Measurements from ENCODE around the gene DNAL1.
"Not testable (repeated sequence)": the region's sequence is repeated elsewhere in the genome, so short reads cannot be mapped to it uniquely, and the experiment has no call there.

Gene DNAL1, protein sequence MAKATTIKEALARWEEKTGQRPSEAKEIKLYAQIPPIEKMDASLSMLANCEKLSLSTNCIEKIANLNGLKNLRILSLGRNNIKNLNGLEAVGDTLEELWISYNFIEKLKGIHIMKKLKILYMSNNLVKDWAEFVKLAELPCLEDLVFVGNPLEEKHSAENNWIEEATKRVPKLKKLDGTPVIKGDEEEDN

DNA sequence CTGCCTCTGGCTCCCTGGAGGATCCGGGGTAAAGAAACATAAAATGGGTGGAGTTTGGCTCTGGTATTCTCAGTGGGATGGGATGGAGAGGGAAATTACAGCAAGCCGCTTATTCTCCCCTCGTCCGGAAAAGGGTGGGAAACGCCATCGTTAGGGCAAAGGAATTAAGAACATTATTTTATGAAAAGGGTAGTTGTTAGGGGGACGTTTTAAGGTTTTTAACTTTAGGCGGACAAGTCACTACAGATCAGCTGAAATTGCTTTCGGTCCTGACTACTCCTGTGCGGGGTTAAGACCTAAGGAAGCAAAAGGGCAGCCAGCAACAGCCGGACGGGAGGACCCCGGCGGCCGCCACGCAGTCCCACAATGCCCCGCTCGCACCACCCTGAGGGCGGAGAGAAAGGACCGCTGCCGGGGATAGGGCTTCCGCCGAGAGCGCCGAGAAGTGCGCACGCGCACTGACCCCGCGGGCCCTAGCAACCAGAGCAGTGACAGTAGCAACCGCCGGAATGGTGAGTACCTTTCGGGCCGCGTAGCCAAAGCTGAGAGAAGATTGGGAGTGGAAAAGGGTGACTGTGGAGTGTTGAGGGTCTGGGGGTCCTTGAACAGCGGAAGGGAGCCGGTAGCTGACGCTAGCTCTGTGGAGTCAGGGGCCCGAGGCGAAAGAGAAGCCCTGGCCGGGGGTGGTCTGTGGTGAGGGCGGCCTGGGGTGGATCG lies at the start of gene DNAL1:
TSS of gene DNAL1 (plus strand) at position 456 of the 717 bp plus-strand sequence. CDS start at position 510, 54 bp downstream.
- ATAC-seq = peak; percentile 100
- DNase-seq = peak; percentile 93

DNA sequence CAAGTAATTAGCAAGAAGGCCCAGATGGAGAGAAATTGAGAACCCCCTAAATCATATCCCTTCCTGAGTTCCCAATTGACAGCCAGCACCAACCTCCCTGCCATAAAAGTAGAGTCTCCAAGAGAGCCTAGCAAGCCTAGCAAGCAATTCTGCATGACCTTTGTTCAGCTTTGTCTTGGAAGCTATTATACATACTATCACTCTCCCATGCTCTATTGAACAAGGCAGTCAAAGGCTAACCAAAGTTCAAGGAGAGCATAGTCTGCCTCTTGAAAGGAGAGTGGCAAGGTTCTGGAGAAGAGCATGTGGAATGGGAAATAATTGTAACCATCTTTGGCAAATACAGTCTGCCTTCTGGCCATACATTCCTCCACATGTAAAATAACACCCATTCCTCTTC lies 45.3 kb upstream of the DNAL1 start:
- ATAC-seq (no peak), DNase-seq (no peak)

DNA sequence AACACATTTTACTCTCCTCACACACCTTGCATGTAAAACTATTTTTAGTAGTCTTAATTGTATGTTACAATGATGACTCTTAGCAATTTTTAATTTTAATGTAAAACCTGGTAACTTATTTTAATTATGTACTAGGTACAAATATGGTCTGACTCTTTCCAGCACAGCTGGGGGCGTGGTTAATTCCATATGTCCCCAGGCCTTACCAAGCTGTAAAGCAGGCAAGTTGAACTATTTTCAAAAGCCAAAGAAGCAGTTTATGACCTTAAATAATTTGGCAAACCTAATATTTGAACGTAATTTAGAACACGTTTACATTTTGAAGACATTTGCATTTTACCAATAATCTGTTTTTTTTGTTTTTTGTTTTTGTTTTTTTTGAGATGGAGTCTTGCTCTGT lies 41.8 kb upstream of the DNAL1 start:
- no peak for DNase-seq
- no peak for ATAC-seq

DNA sequence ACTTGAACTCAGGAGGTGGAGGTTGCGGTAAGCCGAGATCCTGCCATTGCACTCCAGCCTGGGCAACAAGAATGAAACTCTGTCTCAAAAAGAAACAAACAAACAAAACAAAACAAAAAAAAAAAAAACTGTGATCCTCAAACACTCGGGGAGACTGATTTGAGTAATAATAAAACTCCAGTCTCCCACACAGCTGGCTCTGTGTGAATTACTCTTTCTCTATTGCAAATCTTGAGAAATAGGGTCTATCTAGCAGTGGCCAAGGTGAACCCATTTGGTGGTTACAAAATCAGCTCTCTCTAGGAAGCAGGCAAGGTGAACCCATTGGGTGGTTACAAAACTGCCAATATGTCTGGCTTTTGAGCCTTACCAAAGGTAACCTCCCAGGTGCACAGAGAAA lies 38.5 kb upstream of the DNAL1 start:
- DNase-seq (no peak), ATAC-seq (no peak)

DNA sequence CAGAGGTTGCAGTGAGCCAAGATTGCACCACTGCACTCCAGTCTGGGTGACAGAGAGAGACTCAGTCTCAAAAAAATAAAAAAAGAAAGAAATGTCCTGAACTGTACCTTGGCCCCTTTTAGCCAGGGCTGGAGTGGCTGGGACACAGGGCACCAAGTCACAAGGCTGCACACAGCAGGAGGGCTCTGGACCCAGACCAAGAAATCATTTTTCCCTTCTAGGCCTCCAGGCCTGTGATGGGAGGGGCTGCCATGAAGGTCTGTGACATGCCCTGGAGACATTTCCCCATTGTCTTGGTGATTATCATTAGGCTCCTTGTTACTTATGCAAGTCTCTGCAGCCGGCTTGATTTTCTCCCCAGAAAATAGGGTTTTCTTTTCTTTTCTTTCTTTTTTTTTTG lies 37.5 kb upstream of the DNAL1 start:
- ATAC-seq (no peak), DNase-seq (no peak)

DNA sequence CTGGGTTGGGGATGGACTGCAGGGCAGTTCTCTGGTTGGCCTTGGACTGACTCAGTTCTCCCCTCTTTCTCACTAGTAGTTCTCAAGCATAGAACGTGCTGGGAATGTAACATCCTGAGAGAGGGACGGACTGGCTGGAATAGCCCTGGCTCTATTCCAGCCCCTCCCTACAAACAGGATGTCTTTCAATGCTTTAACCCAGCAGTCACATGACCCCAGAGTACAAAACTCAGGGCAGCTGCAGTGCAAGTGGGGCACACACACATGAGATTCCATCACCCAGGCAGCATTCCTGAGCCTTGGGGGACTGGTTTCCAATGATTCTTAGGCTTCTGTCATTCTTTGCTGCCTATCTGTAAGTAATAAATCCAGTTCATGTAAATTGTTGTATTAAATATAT lies 34.1 kb upstream of the DNAL1 start:
- no peak for DNase-seq
- ATAC-seq = no peak

DNA sequence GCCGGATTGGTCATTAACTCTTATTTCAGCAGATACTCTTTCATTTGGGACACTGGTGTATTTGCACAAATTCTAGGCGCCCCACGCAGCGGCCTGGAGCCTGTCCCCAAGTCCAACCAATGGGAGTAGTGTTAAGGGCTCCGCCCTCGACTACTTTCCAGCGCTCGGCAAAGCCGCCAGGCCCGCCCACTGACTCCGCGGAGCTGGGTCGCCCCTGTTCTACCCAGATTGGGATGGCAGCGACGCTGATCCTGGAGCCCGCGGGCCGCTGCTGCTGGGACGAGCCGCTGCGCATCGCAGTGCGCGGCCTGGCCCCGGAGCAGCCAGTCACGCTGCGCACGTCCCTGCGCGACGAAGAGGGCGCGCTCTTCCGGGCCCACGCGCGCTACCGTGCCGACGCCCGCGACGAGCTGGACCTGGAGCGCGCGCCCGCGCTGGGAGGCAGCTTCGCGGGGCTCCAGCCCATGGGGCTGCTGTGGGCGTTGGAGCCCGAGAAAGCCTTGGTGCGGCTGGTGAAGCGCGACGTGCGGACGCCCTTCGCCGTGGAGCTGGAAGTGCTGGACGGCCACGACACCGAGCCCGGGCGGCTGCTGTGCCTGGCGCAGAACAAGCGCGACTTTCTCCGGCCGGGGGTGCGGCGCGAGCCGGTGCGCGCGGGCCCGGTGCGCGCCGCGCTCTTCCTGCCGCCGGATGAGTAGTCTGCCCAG lies 32.3 kb upstream of the DNAL1 start, which contains the start of gene ACOT6:
TSS of gene ACOT6 (plus strand) at position 179 of the 707 bp plus-strand sequence. CDS start at position 234, 55 bp downstream.
- ATAC-seq (peak; percentile 95), DNase-seq (peak; percentile 76)

DNA sequence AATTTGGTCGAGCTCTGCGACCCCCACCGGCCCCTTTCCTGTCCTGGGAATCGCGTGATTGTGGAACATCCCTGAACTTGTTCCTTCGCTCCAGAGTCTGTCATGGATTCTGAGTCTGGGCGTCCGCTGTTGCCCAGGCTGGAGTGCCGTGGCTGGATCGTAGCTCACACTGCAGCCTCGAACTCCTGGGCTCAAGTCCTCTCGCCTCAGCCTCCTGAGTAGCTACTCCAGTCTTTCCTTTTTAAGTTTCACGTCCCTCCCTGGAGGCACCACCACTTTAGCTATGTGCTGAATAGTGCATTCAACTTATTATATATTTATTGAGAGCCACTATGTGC lies 31.8 kb upstream of the DNAL1 start:
- no peak for ATAC-seq

DNA sequence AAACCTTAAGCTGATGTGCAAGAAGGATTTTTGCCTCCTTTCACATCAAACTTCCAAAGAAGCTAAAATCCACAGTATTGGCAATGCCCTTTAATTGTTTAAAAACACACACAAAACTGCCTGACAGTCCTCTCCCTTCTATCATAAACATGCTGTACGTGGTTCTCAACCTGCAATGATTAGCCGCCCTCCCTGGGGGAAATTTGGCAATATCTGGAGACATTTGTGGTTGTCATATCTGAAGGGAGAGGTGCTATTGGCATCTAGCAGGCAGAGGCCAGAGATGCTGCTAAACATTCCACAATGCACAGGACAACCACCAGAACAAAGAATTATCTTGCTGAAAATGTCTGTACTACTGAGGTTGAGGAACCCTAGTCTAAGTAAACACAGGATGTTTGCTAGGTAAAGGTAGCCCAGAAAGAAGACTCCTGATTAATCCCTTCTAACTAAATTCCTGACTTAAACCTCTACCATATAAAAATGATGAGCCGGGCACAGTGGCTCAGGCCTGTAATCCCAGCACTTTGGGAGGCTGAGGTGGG lies 31.3 kb upstream of the DNAL1 start:
- DNase-seq = no peak
- no peak for ATAC-seq

More for the DNA sequence above, 31.8 kb upstream of the DNAL1 start:
- no peak for DNase-seq

DNA sequence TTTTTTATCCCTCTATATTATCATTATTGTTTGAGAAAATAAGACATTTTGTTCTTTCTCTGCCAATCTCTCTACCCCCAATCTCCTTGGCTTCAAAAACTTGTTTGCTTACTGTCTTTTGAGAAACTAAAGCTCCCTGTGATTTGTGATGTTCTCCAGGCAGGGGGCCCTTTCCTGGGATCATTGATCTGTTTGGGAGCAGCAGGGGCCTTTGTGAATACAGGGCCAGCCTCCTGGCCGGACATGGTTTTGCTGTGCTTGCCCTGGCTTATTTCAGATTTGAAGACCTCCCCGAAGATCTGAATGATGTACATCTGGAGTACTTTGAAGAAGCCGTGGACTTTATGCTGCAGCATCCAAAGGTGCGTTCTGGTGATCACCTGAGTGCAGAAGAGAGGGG lies 28.0 kb upstream of the DNAL1 start:
- ATAC-seq = no peak
- DNase-seq = no peak

DNA sequence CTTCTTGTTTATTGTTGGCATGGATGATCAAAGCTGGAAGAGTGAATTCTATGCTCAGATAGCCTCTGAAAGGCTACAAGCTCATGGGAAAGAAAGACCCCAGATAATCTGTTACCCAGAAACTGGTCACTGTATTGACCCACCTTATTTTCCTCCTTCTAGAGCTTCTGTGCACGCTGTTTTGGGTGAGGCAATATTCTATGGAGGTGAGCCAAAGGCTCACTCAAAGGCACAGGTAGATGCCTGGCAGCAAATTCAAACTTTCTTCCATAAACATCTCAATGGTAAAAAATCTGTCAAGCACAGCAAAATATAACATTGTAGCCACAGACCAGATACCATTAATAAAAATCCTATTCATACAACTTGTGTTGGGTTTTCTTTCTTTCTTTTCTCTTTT lies 25.3 kb upstream of the DNAL1 start:
- DNase-seq (no peak), ATAC-seq (no peak)

DNA sequence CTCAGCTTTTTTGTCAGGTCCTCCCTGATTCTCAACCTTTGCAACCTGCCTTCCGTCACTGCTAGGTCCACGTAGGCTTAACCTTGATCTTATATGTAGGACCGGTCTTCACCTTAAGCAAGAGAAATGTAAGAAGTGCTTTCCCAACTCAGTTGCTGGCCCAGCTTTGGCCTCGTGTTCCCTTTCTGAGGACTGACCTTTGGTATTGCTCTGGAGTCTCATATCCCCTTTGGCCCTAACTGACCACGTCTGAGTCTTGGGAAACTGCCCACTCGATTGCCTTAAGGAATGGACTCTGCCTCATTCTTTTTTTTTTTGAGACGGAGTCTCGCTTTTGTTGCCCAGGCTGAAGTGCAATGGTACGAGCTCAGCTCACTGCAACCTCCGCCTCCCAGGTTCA lies 24.5 kb upstream of the DNAL1 start:
- ATAC-seq (no peak), DNase-seq (no peak)

DNA sequence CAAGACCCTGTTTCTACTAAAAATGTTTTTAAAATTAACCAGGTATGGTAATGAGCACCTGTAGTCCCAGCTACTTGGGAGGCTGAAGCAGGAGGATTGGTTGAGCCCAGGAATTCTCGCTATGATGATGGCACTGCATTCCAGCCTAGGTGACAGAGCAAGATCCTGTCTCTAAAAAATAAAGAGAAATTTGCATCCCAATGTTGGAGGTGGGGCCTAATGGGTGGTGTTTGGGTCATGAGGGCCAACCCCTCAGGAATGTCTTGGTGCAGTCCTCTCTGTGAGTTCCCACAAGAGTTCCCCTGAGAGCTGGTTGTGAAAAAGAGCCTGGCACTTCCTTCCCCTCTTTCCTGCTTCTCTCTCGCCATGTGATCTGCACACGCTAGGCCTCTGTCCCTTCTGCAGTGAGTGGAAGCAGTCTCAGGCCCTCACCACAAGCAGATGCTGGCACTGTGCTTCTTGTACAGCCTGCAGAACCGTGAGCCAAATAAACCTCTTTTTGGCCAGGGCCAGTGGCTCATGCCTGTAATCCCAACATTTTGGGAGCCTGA lies 21.2 kb upstream of the DNAL1 start:
- ATAC-seq (no peak), DNase-seq (no peak)

DNA sequence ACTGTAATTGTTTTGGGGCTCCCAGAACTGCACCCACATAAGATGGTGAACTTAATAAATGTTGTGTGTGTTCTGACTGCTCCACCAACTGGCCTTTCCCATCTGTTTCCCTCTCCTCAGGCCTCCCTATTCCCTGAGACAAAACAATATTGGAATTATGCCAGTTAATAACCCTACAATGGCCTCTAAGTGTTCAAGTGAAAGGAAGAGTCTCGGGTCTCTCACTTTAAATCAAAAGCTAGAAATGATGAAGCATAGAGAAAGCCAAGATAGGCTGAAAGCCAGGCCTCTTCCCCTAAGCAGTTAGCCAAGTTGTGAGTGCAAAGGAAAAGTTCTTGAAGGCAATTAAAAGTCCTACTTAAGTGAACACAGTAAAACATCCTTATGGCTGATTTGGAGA lies 19.1 kb upstream of the DNAL1 start:
- DNase-seq = no peak
- no peak for ATAC-seq

DNA sequence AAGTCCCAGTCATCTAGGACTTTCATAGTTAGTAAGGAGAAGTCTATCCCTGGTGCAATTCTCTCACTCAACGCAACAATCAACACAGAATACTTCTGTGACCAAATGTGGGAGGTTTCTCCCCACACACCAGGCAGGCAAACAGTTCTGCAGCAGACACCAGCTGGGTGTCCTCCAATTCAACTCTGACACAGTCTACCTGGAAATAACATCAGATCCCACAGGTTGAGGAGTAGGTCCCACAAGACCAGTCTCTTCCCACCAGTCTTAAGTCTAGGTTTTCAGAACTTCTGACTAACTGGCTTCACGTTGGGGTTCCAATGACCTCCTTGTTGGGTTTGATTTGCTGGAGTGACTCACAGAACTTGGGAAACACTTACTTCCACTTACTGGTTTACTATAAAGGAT lies 17.6 kb upstream of the DNAL1 start:
- ATAC-seq (no peak), DNase-seq (no peak)

DNA sequence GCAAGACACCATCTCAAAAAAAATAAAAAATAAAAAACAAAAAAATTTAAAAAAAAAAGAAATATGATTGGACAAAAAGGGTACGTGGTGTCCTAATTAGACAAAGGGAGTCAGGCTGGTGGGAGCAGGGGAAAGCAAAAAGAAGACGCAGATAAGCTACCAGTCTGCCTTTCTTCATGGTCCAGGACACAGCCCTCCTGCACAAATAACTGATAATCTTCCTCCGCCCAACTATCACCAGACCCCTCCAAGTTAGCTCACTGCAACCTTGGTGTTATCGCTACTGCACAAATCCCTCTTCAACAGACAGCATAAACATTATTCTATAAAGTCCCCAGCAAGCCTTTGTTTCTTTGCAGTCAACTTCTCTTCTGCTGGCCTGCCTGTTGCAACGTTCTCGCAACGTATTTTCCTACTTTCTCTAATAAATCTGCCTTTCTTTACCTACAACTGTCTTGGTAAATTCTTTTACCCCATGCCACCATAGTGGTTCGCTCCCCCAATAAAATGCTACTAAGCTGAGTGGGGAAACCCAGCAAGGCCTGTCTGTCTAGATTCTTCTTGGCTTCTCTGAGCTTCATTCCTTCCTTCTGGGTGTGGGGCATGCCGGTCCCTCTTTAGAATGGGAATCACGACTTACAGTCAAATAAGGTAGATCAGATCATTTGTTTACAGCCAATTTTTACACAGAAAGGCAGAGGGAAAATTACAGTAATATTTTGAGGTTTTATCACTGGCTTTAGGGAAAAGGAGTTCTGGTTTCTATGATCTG lies 14.6 kb upstream of the DNAL1 start:
- DNase-seq = no peak
- no peak for ATAC-seq

DNA sequence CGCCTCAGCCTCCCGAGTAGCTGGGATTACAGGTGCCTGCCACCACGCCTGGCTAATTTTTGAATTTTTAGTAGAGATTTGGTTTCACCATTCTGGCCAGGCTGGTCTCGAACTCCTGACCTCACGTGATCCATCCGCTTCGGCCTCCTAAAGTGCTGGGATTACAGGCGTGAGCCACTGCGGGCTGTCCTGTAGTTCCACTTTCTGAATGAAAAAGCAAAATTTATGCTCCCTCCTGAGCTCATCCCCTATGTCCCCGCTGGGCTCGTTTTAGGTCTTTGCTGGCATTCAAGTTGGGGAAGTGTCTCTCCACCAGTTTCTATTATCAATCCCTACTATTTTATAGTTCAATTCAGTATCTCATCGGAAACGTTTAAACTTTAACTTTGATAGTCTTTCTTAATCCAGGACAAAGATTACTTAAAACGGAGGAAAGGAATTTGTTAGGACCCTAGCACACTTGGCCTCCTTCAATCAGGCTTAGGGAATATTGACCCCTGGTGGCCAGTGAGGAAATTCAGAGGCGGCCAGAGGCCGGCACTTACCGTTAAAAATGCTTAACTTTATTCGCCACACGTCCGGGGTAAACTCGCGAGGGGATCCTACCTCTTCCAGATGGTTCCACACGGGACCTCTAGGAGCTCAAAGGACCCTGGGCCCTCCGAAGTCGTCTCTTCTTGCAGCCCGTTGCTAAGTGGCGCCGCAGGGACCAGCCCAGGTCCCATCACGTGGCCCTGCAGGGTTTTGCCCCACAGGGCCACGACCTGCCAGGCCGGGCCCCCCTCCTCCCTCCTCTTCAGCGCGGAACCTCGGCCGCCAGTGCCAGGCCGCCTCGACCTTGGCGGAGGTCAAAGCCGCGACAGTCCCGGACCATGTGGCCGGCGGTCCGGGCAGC lies 11.4 kb upstream of the DNAL1 start:
- DNase-seq (peak; percentile 66), ATAC-seq (peak; percentile 74)

DNA sequence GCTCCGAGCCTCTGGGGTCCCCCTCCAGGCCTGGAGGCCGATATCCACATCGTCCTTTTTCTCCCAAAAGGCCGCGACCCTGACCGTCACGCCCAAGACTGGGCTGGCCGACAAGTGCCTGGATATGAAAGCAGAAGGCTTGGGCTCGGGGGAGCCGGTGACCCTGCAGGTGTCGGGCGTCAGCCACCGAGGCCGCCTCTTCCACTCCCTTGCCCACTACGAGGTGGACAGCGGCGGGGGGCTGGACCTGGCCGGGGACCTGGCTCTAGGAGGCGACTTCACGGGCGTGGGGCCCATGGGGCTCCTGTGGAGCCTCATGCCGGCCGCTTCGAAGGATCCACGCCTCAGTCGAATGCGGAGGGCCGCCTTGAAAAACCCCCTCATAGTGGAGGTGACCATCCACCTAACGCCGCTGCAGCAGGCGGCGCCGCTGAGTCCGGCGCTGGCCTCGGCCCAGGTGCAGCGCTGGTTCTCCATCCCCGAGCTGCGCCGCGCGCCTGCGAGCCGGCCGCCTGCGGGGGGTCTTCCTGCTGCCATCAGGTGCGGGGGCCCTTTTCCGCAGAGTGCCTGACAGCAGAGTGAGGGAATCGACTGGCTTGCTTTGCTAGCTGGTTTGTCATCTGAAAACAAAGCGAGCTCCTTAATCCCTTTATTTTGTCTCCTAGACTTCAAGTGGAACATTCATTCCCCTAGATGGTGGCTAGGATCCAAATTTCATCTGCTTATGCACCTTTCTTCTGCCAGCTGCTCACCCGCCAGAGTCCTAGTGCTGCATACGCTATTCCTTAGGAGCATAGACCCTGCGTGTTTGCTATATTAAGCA lies 10.6 kb upstream of the DNAL1 start:
- ATAC-seq (no peak), DNase-seq (peak; percentile 30)

DNA sequence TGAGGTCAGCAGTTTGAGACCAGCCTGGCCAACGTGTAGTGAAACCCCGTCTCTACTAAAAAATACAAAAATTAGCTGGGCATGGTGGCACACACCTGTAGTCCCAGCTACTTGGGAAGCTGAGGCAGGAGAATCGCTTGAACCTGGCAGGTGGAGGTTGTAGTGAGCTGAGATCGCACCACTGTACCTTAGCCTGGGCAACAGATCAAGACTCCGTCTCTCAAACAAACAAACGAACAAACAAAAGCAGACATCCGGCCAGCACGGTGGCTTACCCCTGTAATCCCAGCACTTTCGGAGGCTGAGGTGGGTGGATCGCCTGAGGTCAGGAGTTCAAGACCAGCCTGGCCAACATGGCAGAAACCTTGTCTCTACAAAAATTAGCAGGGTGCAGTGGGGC lies 8.4 kb upstream of the DNAL1 start:
- ATAC-seq, DNase-seq: not testable (repeated sequence)

DNA sequence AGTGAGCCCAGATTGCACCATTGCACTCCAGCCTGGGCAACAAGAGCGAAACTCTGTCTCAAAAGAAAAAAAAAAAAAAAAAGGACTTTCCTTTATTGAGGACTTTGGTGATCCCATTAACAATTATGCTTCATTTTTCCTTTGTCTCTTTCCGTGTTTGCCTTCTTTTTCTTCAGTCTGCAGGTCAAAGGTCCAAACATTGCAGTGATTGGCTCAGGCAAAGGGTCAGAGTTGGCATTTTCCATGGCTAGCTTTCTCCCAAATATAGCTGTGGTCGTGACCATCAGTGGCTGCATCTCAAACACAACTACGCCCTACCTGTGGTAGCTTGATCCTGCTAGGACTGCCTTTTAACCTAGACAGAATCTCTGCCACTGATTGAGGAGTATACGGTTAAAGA lies 7.0 kb upstream of the DNAL1 start:
- ATAC-seq (no peak), DNase-seq (no peak)

Measured in stimulated activated naive CD8-positive, alpha-beta T cell treated with anti-CD3 and anti-CD28 coated beads, Interleukin-15, Interleukin-2, amounts not matched to agents 100 U/mL and 50 U/mL, for 24 hours (primary cell).